GM21786 (cell line): ENCODE data around the gene HTT.
"Not testable (repeated sequence)": the region's sequence is repeated elsewhere in the genome, so short reads cannot be mapped to it uniquely, and the experiment has no call there.

Experiments
- ATAC-seq: cut with Tn5 transposase; IDR thresholded peaks from one replicate; pipeline ENCODE4 v1.9.1; 2021; ENCODE audit not compliant: unreplicated experiment

The HTT gene

GRCh38 chr4:3077796-3078195, 3.3 kb downstream of the HTT start:
- peak; percentile 40 for ATAC-seq

- no peak for ATAC-seq
Measured at GRCh38 chr4:3079694-3080123, 5.2 kb downstream of the HTT start.

GRCh38 chr4:3082925-3083515, 8.5 kb downstream of the HTT start:
- no peak for ATAC-seq

GRCh38 chr4:3083732-3084131, 9.3 kb downstream of the HTT start:
- no peak for ATAC-seq

GRCh38 chr4:3085948-3086670, 11.6 kb downstream of the HTT start:
- no peak for ATAC-seq

GRCh38 chr4:3087115-3087797, 12.8 kb downstream of the HTT start:
- no peak for ATAC-seq

GRCh38 chr4:3091464-3091863, 17.0 kb downstream of the HTT start:
- ATAC-seq = no peak

GRCh38 chr4:3094701-3095100, 20.2 kb downstream of the HTT start:
- ATAC-seq = not testable (repeated sequence)

GRCh38 chr4:3096202-3096601, 21.7 kb downstream of the HTT start:
- no peak for ATAC-seq

- ATAC-seq = no peak
Measured at GRCh38 chr4:3098346-3098745, 23.9 kb downstream of the HTT start.

- ATAC-seq = peak; percentile 96
Measured at GRCh38 chr4:3106339-3107186, 32.1 kb downstream of the HTT start.

GRCh38 chr4:3107271-3107670, 32.8 kb downstream of the HTT start:
- ATAC-seq = no peak

GRCh38 chr4:3107691-3108121, 33.2 kb downstream of the HTT start:
- ATAC-seq = no peak

- ATAC-seq = no peak
Measured at GRCh38 chr4:3108211-3108610, 33.7 kb downstream of the HTT start.

GRCh38 chr4:3111461-3111860, 37.0 kb downstream of the HTT start:
- ATAC-seq = no peak

- no peak for ATAC-seq
Measured at GRCh38 chr4:3112201-3112600, 37.7 kb downstream of the HTT start.

- ATAC-seq = no peak
Measured at GRCh38 chr4:3112609-3113469, 38.4 kb downstream of the HTT start.

GRCh38 chr4:3114377-3114776, 39.9 kb downstream of the HTT start:
- ATAC-seq = no peak

- no peak for ATAC-seq
Measured at GRCh38 chr4:3115637-3116270, 41.3 kb downstream of the HTT start.

GRCh38 chr4:3116955-3117354, 42.5 kb downstream of the HTT start:
- ATAC-seq = no peak
